GM12801 (cell line): Measurements from ENCODE around the gene IDH3B.

Experiments
- CTCF ChIP-seq: IDR thresholded peaks from one replicate; pipeline ENCODE4 v1.5.1; 2011; ENCODE audit warnings: control low read depth; ENCODE audit not compliant: insufficient read length; ENCODE audit errors: extremely low read depth

IDH3B gene

GRCh38 chr20:2687514-2687913 lies 23.5 kb upstream of the IDH3B start:
- TF ChIP-seq CTCF = no peak

GRCh38 chr20:2680046-2680445 lies 16.0 kb upstream of the IDH3B start:
- no peak for TF ChIP-seq CTCF

GRCh38 chr20:2673453-2673852 lies 9.4 kb upstream of the IDH3B start:
- no peak for TF ChIP-seq CTCF

- TF ChIP-seq CTCF = no peak
These were observed 8.4 kb upstream of the IDH3B start for GRCh38 chr20:2672446-2672845.

- TF ChIP-seq CTCF = no peak
These were observed 8.0 kb upstream of the IDH3B start for GRCh38 chr20:2671977-2672376.

GRCh38 chr20:2663364-2663886 lies 591 bp downstream of the IDH3B start:
- no peak for TF ChIP-seq CTCF

GRCh38 chr20:2659547-2659946 lies 4.5 kb downstream of the IDH3B start:
- TF ChIP-seq CTCF = no peak
